PC-9 (cell line): ENCODE results near the gene LDHA. TPM values are rescaled to one million over a fixed set of nuclear protein-coding genes. Genes with fewer than 3 reads are reported as not detected.
A peak's percentile ranks its signal among the peaks of the same experiment; 100 is the strongest.
"Not testable (repeated sequence)": the region's sequence is repeated elsewhere in the genome, so short reads cannot be mapped to it uniquely, and the experiment has no call there.

Experiments
- BruUV-seq: library from RNA; stranded (reverse); fragments of 400-500 nt; replicated peaks from 2 replicates; lab custom pipeline; 2021; lab: Mats Ljungman, UMichigan
- CTCF ChIA-PET: fragments of 300-600 bp; sonication (Branson Sonifier 250); formaldehyde crosslinking; loops from one replicate; lab custom pipeline; 2022; ENCODE audit warnings: antibody characterized with exemption; lab: Charles Lee
- POLR2A ChIA-PET: fragments of 300-600 bp; sonication (Branson Sonifier 250); formaldehyde crosslinking; loops from one replicate; lab custom pipeline; 2022; ENCODE audit warnings: antibody characterized with exemption; ENCODE audit not compliant: unreplicated experiment; lab: Charles Lee
- DNase-seq, 2 experiments: peaks; one replicate each; pipeline versions ENCODE4 v3.0.0 to v3.0.0-alpha.2; 2015 to 2022; ENCODE audit warnings: mixed read lengths in 1 of 2
- H2AFZ ChIP-seq: fragments of 200-600 bp; sonication (generic); 2 replicates; pipeline ENCODE4 v1.8.1; 2017; ENCODE audit warnings: antibody characterized with exemption
- H3F3A ChIP-seq: fragments of 200-600 bp; sonication (generic); 2 replicates; pipeline ENCODE4 v1.8.1; 2017; ENCODE audit warnings: antibody characterized with exemption, mild to moderate bottlenecking, low read depth; ENCODE audit not compliant: insufficient read depth
- H3K27ac ChIP-seq: fragments of 200-600 bp; sonication (generic); 2 replicates; pipeline ENCODE4 v1.6.1; 2016; ENCODE audit warnings: mixed run types
- H3K27me3 ChIP-seq: fragments of 200-600 bp; sonication (generic); 2 replicates; pipeline ENCODE4 v1.6.1; 2016; ENCODE audit warnings: low read depth, mixed run types; ENCODE audit not compliant: insufficient read depth
- H3K36me3 ChIP-seq: fragments of 200-600 bp; sonication (generic); 2 replicates; pipeline ENCODE4 v1.6.1; 2016; ENCODE audit warnings: low read depth, mixed run types
- H3K4me1 ChIP-seq: fragments of 200-600 bp; sonication (generic); replicated peaks from 2 replicates; pipeline ENCODE4 v1.6.1; 2016; ENCODE audit warnings: mixed run types; ENCODE audit not compliant: insufficient read depth
- H3K4me2 ChIP-seq: fragments of 200-600 bp; sonication (generic); 2 replicates; pipeline ENCODE4 v1.6.1; 2017; ENCODE audit warnings: mixed run types
- H3K4me3 ChIP-seq: fragments of 200-600 bp; sonication (generic); 2 replicates; pipeline ENCODE4 v1.6.1; 2016; ENCODE audit warnings: mixed run types
- H3K79me2 ChIP-seq: fragments of 200-600 bp; sonication (generic); 2 replicates; pipeline ENCODE4 v1.6.1; 2017; ENCODE audit warnings: low read depth, mixed run types
- H3K9me2 ChIP-seq: fragments of 200-600 bp; sonication (generic); 2 replicates; pipeline ENCODE4 v1.8.1; 2017; ENCODE audit warnings: mild to moderate bottlenecking; ENCODE audit not compliant: insufficient read depth
- H3K9me3 ChIP-seq: fragments of 200-600 bp; sonication (generic); 2 replicates; pipeline ENCODE4 v1.8.1; 2016; ENCODE audit warnings: low read depth; ENCODE audit not compliant: insufficient read depth
- H4K20me1 ChIP-seq: fragments of 200-600 bp; sonication (generic); 2 replicates; pipeline ENCODE4 v1.8.1; 2017; ENCODE audit not compliant: insufficient read depth
- EZH2 ChIP-seq: fragments of 200-600 bp; sonication (generic); IDR thresholded peaks from 2 replicates; pipeline ENCODE4 v1.8.0; 2017; ENCODE audit warnings: antibody characterized with exemption, low read depth
- intact Hi-C: fragments of 100-400 bp; cut with micrococcal nuclease; formaldehyde crosslinking; loops from one replicate; pipeline ENCODE4 v1.10.0; 2022; ENCODE audit not compliant: unreplicated experiment
- total RNA-seq: library from RNA; stranded (reverse); gene quantifications from 2 replicates; pipeline ENCODE4 v1.2.3, GENCODE V29; 2021
- TF ChIP-seq, protein P1 (sequence below): fragments of 200-600 bp; sonication (generic); conservative IDR thresholded peaks from 2 replicates; pipeline ENCODE4 v1.6.1; 2017; ENCODE audit warnings: mixed run types, antibody characterized with exemption, mild to moderate bottlenecking, moderate library complexity

LDHA gene
- total RNA-seq, 1 experiment from 2014 or later: 962 TPM

DNA sequence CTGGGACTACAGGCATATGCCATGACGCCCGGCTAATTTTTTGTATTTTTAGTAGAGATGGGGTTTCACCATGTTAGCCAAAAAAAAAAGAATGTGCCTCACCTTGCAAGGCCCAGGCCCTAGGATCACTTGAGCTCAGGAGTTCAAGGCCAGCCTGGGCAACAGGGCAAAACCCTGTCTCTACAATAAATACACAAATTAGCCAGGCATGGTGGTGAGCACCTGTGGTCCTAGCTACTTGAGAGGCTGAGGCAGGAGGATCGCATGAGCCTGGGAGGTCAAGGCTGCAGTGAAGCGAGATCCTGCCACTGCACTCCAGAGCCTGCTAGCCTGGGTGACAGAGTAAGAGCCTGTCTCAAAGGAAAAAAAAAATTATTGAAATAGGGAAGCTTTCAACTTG lies 9.7 kb downstream of the LDHA start:
- Histone ChIP-seq H3K4me1 (peaks cover 21% of the 10 kb centered on the region), H3K79me2 (peaks cover 23% of the 10 kb centered on the region), H4K20me1 (peaks cover 30% of the 10 kb centered on the region), H3K4me3 (no peak overlapping the region), H2AFZ (no peak overlapping the region), H3K36me3 (peaks cover 77% of the 10 kb centered on the region), H3K9me2 (no peaks in the 10 kb centered on the region), H3K27me3 (no peaks in the 10 kb centered on the region), H3F3A (peaks cover 94% of the 10 kb centered on the region), H3K9me3 (no peaks in the 10 kb centered on the region), H3K27ac (no peak overlapping the region), H3K4me2 (no peak overlapping the region)
- POLR2A ChIA-PET: no interaction called here
- no TSS peak for BruUV-seq
- intact Hi-C loops: loop anchor here (5.0 kb wide), 1 partner anchor 42 kb away; no protein-coding TSS in a partner anchor
- CTCF ChIA-PET: no interaction called here
- DNase-seq: no peak
- TF ChIP-seq, protein P1, sequence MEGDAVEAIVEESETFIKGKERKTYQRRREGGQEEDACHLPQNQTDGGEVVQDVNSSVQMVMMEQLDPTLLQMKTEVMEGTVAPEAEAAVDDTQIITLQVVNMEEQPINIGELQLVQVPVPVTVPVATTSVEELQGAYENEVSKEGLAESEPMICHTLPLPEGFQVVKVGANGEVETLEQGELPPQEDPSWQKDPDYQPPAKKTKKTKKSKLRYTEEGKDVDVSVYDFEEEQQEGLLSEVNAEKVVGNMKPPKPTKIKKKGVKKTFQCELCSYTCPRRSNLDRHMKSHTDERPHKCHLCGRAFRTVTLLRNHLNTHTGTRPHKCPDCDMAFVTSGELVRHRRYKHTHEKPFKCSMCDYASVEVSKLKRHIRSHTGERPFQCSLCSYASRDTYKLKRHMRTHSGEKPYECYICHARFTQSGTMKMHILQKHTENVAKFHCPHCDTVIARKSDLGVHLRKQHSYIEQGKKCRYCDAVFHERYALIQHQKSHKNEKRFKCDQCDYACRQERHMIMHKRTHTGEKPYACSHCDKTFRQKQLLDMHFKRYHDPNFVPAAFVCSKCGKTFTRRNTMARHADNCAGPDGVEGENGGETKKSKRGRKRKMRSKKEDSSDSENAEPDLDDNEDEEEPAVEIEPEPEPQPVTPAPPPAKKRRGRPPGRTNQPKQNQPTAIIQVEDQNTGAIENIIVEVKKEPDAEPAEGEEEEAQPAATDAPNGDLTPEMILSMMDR: no peak
- no peak for TF ChIP-seq EZH2

DNA sequence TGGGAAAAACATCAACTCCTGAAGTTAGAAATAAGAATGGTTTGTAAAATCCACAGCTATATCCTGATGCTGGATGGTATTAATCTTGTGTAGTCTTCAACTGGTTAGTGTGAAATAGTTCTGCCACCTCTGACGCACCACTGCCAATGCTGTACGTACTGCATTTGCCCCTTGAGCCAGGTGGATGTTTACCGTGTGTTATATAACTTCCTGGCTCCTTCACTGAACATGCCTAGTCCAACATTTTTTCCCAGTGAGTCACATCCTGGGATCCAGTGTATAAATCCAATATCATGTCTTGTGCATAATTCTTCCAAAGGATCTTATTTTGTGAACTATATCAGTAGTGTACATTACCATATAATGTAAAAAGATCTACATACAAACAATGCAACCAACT lies 13.0 kb downstream of the LDHA start:
- H4K20me1 ChIP-seq, H3K4me2 ChIP-seq, CTCF ChIA-PET, H3K27me3 ChIP-seq, H2AFZ ChIP-seq, intact Hi-C loops, H3K4me3 ChIP-seq, H3K79me2 ChIP-seq, H3K9me2 ChIP-seq, H3K9me3 ChIP-seq: not testable (repeated sequence)
- TSS peak; percentile 50 for BruUV-seq
- Histone ChIP-seq H3K4me1 (peaks cover 21% of the 10 kb centered on the region), H3K27ac (peak overlapping the region; percentile 63), H3K36me3 (peaks cover 56% of the 10 kb centered on the region), H3F3A (peaks cover 84% of the 10 kb centered on the region)
- peak; percentile 40 to 75 for DNase-seq
- POLR2A ChIA-PET: interaction anchor here (0.8 kb wide), 1 partner anchor 13 kb away, joined by 3 read pairs; the partner anchor contains the start of gene LDHA

DNA sequence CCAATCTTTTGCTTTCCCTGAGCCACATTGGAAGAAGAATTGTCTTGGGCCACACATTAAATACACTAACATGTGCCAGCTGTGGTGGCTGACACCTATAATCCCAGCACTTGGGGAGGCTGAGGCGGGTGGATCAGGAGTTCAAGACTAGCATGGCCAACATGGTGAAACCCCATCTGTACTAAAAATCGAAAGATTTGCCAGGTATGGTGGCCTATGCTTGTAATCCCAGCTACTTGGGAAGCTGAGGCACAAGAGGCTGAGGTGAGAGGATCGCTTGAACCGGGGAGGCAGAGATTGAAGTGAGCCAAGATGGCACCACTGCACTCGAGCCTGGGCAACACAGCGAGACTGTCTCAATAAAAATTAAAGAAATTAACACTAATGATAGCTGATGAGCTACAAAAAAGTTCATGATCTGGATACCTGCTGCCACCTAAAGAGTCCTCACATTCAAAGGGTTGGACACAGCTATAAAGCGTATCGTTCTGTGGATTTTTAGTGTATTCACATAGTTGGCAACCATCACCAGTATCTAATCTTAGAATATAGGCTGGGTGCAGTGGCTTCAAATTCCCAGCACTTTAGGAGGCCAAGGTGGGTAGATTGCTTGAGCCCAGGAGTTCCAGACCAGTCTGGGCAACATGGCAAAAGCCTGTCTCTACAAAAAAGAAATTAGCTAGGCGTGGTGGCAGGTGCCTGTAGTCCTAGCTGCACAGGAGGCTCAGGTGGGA lies 14.4 kb downstream of the LDHA start:
- intact Hi-C loops: no loop called here
- DNase-seq: no peak

More for the DNA sequence above, 14.4 kb downstream of the LDHA start:
- Histone ChIP-seq H3K4me1 (peaks cover 21% of the 10 kb centered on the region), H3K79me2 (no peaks in the 10 kb centered on the region), H3K9me3 (no peaks in the 10 kb centered on the region), H2AFZ (no peak overlapping the region), H3K4me3 (no peak overlapping the region), H3K9me2 (no peaks in the 10 kb centered on the region), H3F3A (peaks cover 71% of the 10 kb centered on the region), H3K27me3 (no peaks in the 10 kb centered on the region), H3K27ac (peak overlapping the region; percentile 63), H3K36me3 (peaks cover 44% of the 10 kb centered on the region), H3K4me2 (no peak overlapping the region), H4K20me1 (peaks cover 9% of the 10 kb centered on the region)
- ChIA-PET POLR2A (interaction anchor here (0.8 kb wide), 1 partner anchor 9 kb away, joined by 11 read pairs; no protein-coding TSS in a partner anchor), CTCF (no interaction called here)
- TF ChIP-seq EZH2: no peak
- TF ChIP-seq, protein P1: no peak
- no TSS peak for BruUV-seq
